HG02938 (cell line): ENCODE results near the gene SAXO1.
"Not testable (repeated sequence)": the region's sequence is repeated elsewhere in the genome, so short reads cannot be mapped to it uniquely, and the experiment has no call there.

ENCODE experiments used
- ATAC-seq: cut with Tn5 transposase; IDR thresholded peaks from one replicate; pipeline ENCODE4 v1.9.1; 2021; ENCODE audit warnings: mild to moderate bottlenecking, moderate library complexity; ENCODE audit not compliant: unreplicated experiment

The SAXO1 gene

GRCh38 chr9:18971404-18971803, 61.6 kb downstream of the SAXO1 start:
- no peak for ATAC-seq

GRCh38 chr9:18970393-18970792, 62.6 kb downstream of the SAXO1 start:
- ATAC-seq: no peak

- no peak for ATAC-seq
Observed at GRCh38 chr9:18969128-18969527, 63.9 kb downstream of the SAXO1 start.

- ATAC-seq: no peak
Observed at GRCh38 chr9:18955626-18956025, 77.4 kb downstream of the SAXO1 start.

- ATAC-seq: no peak
Observed at GRCh38 chr9:18951936-18952335, 81.1 kb downstream of the SAXO1 start.

- ATAC-seq: no peak
Observed at GRCh38 chr9:18947892-18948339, 85.1 kb downstream of the SAXO1 start.

- no peak for ATAC-seq
Observed at GRCh38 chr9:18942801-18943200, 90.2 kb downstream of the SAXO1 start.

GRCh38 chr9:18941060-18941740, 91.8 kb downstream of the SAXO1 start:
- ATAC-seq: no peak

GRCh38 chr9:18939943-18940342, 93.1 kb downstream of the SAXO1 start:
- no peak for ATAC-seq

GRCh38 chr9:18936094-18936871, 96.7 kb downstream of the SAXO1 start:
- no peak for ATAC-seq

- no peak for ATAC-seq
Observed at GRCh38 chr9:18935541-18935940, 97.5 kb downstream of the SAXO1 start.

- ATAC-seq: not testable (repeated sequence)
Observed at GRCh38 chr9:18930611-18931010, 102.4 kb downstream of the SAXO1 start.

GRCh38 chr9:18928711-18929110, 104.3 kb downstream of the SAXO1 start:
- ATAC-seq: no peak

- no peak for ATAC-seq
Observed at GRCh38 chr9:18926513-18926912, 106.5 kb downstream of the SAXO1 start.

- ATAC-seq: no peak
Observed at GRCh38 chr9:18925880-18926279, 107.1 kb downstream of the SAXO1 start.

GRCh38 chr9:18923671-18924430, 109.2 kb downstream of the SAXO1 start:
- no peak for ATAC-seq

- no peak for ATAC-seq
Observed at GRCh38 chr9:18923167-18923566, 109.8 kb downstream of the SAXO1 start.

- ATAC-seq: no peak
Observed at GRCh38 chr9:18922161-18922885, 110.7 kb downstream of the SAXO1 start.

- ATAC-seq: no peak
Observed at GRCh38 chr9:18921366-18922075, 111.5 kb downstream of the SAXO1 start.
